Esophagus squamous epithelium (tissue), 4 donors: ENCODE data around the gene TOX3.

ENCODE experiments used
- POLR2A ChIP-seq, 4 donors: fragments of 450-650 bp; IDR thresholded peaks; one replicate each; pipeline ENCODE4 v1.6.1; 2017; ENCODE audit warnings: antibody characterized with exemption in 4 of 4, mild to moderate bottlenecking in 4 of 4, moderate library complexity in 3 of 4
- TF ChIP-seq, protein P1 (sequence below), 6 experiments: fragments of 450-650 bp in 4 of 6; fragments of 200-600 bp in 2 of 6; sonication (generic) in 2 of 6; IDR thresholded peaks; one replicate each; pipeline ENCODE4 v1.5.1; 2016 to 2019; ENCODE audit warnings: antibody characterized with exemption in 6 of 6, mild to moderate bottlenecking in 4 of 6, moderate library complexity in 4 of 6

DNA sequence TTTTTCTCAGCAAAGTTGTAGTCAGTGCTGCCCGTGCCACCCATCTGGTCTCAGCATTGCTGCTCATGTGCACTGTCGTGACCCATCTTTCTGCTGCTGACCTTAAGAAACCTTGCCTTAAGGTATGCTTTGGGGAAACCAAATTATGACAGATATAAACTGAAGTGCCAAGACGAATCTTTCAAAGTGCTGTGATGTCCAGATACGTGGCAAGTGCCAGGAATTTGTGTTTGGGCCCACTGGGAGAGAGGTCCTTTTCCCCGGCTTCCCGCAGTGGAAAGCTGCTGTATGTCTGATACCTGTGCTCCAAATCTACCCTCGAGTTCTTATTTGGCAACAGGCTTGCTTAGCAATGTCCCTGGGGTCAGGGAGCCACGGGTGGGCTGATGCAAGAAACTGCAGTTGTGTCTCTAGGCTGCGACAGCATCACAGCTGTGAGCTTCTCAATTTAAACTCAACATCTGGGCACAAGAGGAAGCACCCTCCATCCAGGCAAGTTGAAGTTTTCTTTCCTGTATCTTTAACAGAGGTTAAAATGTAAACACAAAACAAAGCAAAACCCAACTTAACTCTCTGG lies 30.3 kb upstream of the TOX3 start:
- TF ChIP-seq, protein P1, sequence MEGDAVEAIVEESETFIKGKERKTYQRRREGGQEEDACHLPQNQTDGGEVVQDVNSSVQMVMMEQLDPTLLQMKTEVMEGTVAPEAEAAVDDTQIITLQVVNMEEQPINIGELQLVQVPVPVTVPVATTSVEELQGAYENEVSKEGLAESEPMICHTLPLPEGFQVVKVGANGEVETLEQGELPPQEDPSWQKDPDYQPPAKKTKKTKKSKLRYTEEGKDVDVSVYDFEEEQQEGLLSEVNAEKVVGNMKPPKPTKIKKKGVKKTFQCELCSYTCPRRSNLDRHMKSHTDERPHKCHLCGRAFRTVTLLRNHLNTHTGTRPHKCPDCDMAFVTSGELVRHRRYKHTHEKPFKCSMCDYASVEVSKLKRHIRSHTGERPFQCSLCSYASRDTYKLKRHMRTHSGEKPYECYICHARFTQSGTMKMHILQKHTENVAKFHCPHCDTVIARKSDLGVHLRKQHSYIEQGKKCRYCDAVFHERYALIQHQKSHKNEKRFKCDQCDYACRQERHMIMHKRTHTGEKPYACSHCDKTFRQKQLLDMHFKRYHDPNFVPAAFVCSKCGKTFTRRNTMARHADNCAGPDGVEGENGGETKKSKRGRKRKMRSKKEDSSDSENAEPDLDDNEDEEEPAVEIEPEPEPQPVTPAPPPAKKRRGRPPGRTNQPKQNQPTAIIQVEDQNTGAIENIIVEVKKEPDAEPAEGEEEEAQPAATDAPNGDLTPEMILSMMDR (IDR thresholded peaks at IDR 0.05), result no peak
- no peak for TF ChIP-seq POLR2A (IDR thresholded peaks at IDR 0.05)
